IMR-90 (cell line): ENCODE results near the gene CDCP1. TPM values are rescaled to one million over a fixed set of nuclear protein-coding genes. Genes with fewer than 3 reads are reported as not detected.

ENCODE experiments used
- ATAC-seq: fragments of 200-7000 bp; cut with Tn5 transposase; 2 replicates; pipeline ENCODE4 v1.9.1; 2020; ENCODE audit warnings: low read depth, mild to moderate bottlenecking, moderate library complexity
- Bru-seq: library from RNA; stranded (reverse); fragments of 400-500 nt; gene quantifications from one replicate; lab custom pipeline; 2021; lab: Mats Ljungman, UMichigan
- BruChase-seq, 2 experiments: library from RNA; stranded (reverse); fragments of 400-500 nt; gene quantifications; one replicate each; lab custom pipeline; 2021; lab: Mats Ljungman, UMichigan
- BruUV-seq: library from RNA; stranded (reverse); fragments of 400-500 nt; replicated peaks from 2 replicates; lab custom pipeline; 2021; lab: Mats Ljungman, UMichigan
- CTCF ChIA-PET: fragments of 300-600 bp; formaldehyde crosslinking; extraction: SDS; loops from one replicate; lab custom pipeline; 2021; ENCODE audit warnings: antibody characterized with exemption; lab: Yijun Ruan, JAX
- POLR2A ChIA-PET: fragments of 300-600 bp; sonication (Branson Sonifier 250); formaldehyde crosslinking; loops from one replicate; lab custom pipeline; 2022; ENCODE audit warnings: antibody characterized with exemption; ENCODE audit not compliant: unreplicated experiment; lab: Charles Lee
- DNase-seq: peaks from one replicate; pipeline ENCODE4 v3.0.0; 2013
- H2AFZ ChIP-seq: replicated peaks from 2 replicates; pipeline ENCODE3; 2013; ENCODE audit warnings: low read length, mild to moderate bottlenecking; ENCODE audit not compliant: poor library complexity
- H2AK5ac ChIP-seq: 2 replicates; pipeline ENCODE4 v1.6.1; 2013; ENCODE audit warnings: low read depth, low read length, inconsistent platforms
- H2AK9ac ChIP-seq: replicated peaks from 2 replicates; pipeline ENCODE3; 2013; ENCODE audit warnings: mild to moderate bottlenecking, low read depth, low read length, moderate library complexity; ENCODE audit not compliant: poor library complexity
- H2BK120ac ChIP-seq: 2 replicates; pipeline ENCODE4 v1.6.1; 2013; ENCODE audit warnings: low read depth, low read length, inconsistent platforms
- H2BK15ac ChIP-seq: 3 replicates; pipeline ENCODE4 v1.6.1; 2013; ENCODE audit warnings: low read depth, low read length, inconsistent platforms
- H2BK20ac ChIP-seq: 2 replicates; pipeline ENCODE4 v1.6.1; 2013; ENCODE audit warnings: low read depth, mild to moderate bottlenecking, inconsistent platforms, low read length, moderate library complexity
- H2BK5ac ChIP-seq: 2 replicates; pipeline ENCODE4 v1.6.1; 2013; ENCODE audit warnings: mild to moderate bottlenecking, low read depth, low read length, inconsistent platforms; ENCODE audit not compliant: poor library complexity, severe bottlenecking
- H3K14ac ChIP-seq: replicated peaks from 2 replicates; pipeline ENCODE4 v1.6.1; 2013; ENCODE audit warnings: low read depth, low read length, inconsistent platforms
- H3K18ac ChIP-seq: 2 replicates; pipeline ENCODE4 v1.6.1; 2013; ENCODE audit warnings: low read depth, low read length, control low read depth
- H3K23ac ChIP-seq: 2 replicates; pipeline ENCODE4 v1.6.1; 2013; ENCODE audit warnings: low read depth, low read length, inconsistent platforms
- H3K27ac ChIP-seq: 2 replicates; pipeline ENCODE4 v1.5.1; 2013; ENCODE audit warnings: mild to moderate bottlenecking, control low read depth, low read length; ENCODE audit not compliant: insufficient read depth
- H3K27me3 ChIP-seq: 2 replicates; pipeline ENCODE4 v1.6.1; 2013; ENCODE audit warnings: low read length; ENCODE audit not compliant: control insufficient read depth, insufficient read depth
- H3K36me3 ChIP-seq: 2 replicates; pipeline ENCODE4 v1.6.1; 2013; ENCODE audit warnings: low read length, mixed read lengths; ENCODE audit not compliant: control insufficient read depth, insufficient read depth
- H3K4ac ChIP-seq: 2 replicates; pipeline ENCODE4 v1.6.1; 2013; ENCODE audit warnings: low read depth, low read length, inconsistent platforms
- H3K4me1 ChIP-seq: 2 replicates; pipeline ENCODE4 v1.6.1; 2013; ENCODE audit warnings: low read length, mixed read lengths; ENCODE audit not compliant: control insufficient read depth, insufficient read depth
- H3K4me2 ChIP-seq: 2 replicates; pipeline ENCODE4 v1.6.1; 2013; ENCODE audit warnings: low read depth, mild to moderate bottlenecking, control low read depth, low read length, moderate library complexity
- H3K4me3 ChIP-seq: 2 replicates; pipeline ENCODE4 v1.5.1; 2013; ENCODE audit warnings: low read depth, mild to moderate bottlenecking, control low read depth, low read length, moderate library complexity; ENCODE audit not compliant: insufficient read depth
- H3K56ac ChIP-seq: 2 replicates; pipeline ENCODE4 v1.6.1; 2013; ENCODE audit warnings: low read length, inconsistent platforms; ENCODE audit not compliant: insufficient read depth; ENCODE audit errors: extremely low read depth
- H3K79me1 ChIP-seq, 2 experiments: 2 replicates each; pipeline ENCODE4 v1.6.1; 2013; ENCODE audit warnings: low read length in 2 of 2, inconsistent platforms in 1 of 2, low read depth in 1 of 2
- H3K9ac ChIP-seq: 2 replicates; pipeline ENCODE4 v1.6.1; 2013; ENCODE audit warnings: low read depth, low read length, control low read depth
- H3K9me1 ChIP-seq: 2 replicates; pipeline ENCODE4 v1.6.1; 2013; ENCODE audit warnings: low read length, inconsistent platforms; ENCODE audit not compliant: insufficient read depth
- H3K9me3 ChIP-seq: 2 replicates; pipeline ENCODE4 v1.6.1; 2013; ENCODE audit warnings: low read length; ENCODE audit not compliant: control insufficient read depth, insufficient read depth
- H4K20me1 ChIP-seq: 2 replicates; pipeline ENCODE4 v1.6.1; 2013; ENCODE audit warnings: low read length, inconsistent platforms; ENCODE audit not compliant: insufficient read depth
- H4K5ac ChIP-seq: 2 replicates; pipeline ENCODE4 v1.6.1; 2013; ENCODE audit warnings: mild to moderate bottlenecking, low read depth, low read length, control low read depth
- H4K8ac ChIP-seq, 2 experiments: 2 replicates each; pipeline ENCODE4 v1.6.1; 2013; ENCODE audit warnings: low read depth in 2 of 2, low read length in 2 of 2, control low read depth in 1 of 2, inconsistent platforms in 1 of 2
- H4K91ac ChIP-seq: 2 replicates; pipeline ENCODE4 v1.6.1; 2013; ENCODE audit warnings: low read depth, low read length, inconsistent platforms; ENCODE audit not compliant: insufficient read depth
- BHLHE40 ChIP-seq: fragments of 150-350 bp; IDR thresholded peaks from 2 replicates; pipeline ENCODE4 v1.6.1; 2016; ENCODE audit warnings: mild to moderate bottlenecking, low read depth, low read length
- CEBPB ChIP-seq: IDR thresholded peaks from 2 replicates; pipeline ENCODE4 v1.6.1; 2012; ENCODE audit warnings: low read depth, low read length, improper control_type of control experiment
- MAFK ChIP-seq: IDR thresholded peaks from 2 replicates; pipeline ENCODE4 v1.6.1; 2012; ENCODE audit warnings: low read depth, low read length, improper control_type of control experiment
- NFE2L2 ChIP-seq: fragments of 150-350 bp; IDR thresholded peaks from 2 replicates; pipeline ENCODE4 v1.6.1; 2016; ENCODE audit warnings: low read depth, mild to moderate bottlenecking, low read length
- RCOR1 ChIP-seq: IDR thresholded peaks from 2 replicates; pipeline ENCODE4 v1.6.1; 2012; ENCODE audit warnings: mild to moderate bottlenecking, low read length, improper control_type of control experiment; ENCODE audit not compliant: insufficient replicate concordance
- WGBS, 2 experiments: methylation state at CpG; one replicate each; pipeline versions ENCODE4 v1.1.5 to v1.1.7; 2013; ENCODE audit warnings: missing lambda C conversion rate in 2 of 2; ENCODE audit not compliant: insufficient read length in 1 of 2; ENCODE audit errors: extremely low coverage in 2 of 2; 5-methylcytosine and 5-hydroxymethylcytosine counted together
- dilution Hi-C: fragments of 300-500 bp; cut with HindIII; formaldehyde crosslinking; loops from one replicate; pipeline ENCODE4 v1.14.3; 2018; ENCODE audit warnings: low sequenced_read_pairs; ENCODE audit not compliant: unreplicated experiment
- in situ Hi-C: fragments of 300-500 bp; cut with MboI; formaldehyde crosslinking; loops from 3 replicates; pipeline ENCODE4 v1.14.3; 2019; ENCODE audit warnings: low sequenced_read_pairs, inconsistent platforms, mixed read lengths
- intact Hi-C: fragments of 100-400 bp; cut with micrococcal nuclease; formaldehyde crosslinking; loops from 2 replicates; pipeline ENCODE4 v1.10.0; 2022
- long read RNA-seq: library from polyadenylated mRNA; unstranded; transcript quantifications from one replicate; pipeline ENCODE4 v2.0.0, GENCODE V29; 2021; ENCODE audit not compliant: unreplicated experiment
- polyA plus RNA-seq, 3 experiments: library from polyadenylated mRNA; depleted of rRNA; stranded (reverse); fragments of >200 nt; gene quantifications; 2 replicates each; pipeline ENCODE4 v1.2.3, GENCODE V29; 2012; ENCODE audit warnings: low replicate concordance in 1 of 3
- total RNA-seq: library from RNA; depleted of rRNA; stranded (reverse); fragments of >200 nt; gene quantifications from 2 replicates; pipeline ENCODE4 v1.2.3, GENCODE V29; 2012; rRNA removed

The CDCP1 gene
- total RNA-seq (2.5 TPM in 2 replicates), polyA plus RNA-seq (2012; rRNA removed) (3.1 and 3.8 TPM in 2 replicates), Bru-seq, nascent RNA (percentile 48 among the genes with signal in this experiment), BruChase-seq, experiment 1, labeled RNA remaining after a 6-hour chase (percentile 44 among the genes with signal in this experiment), BruChase-seq, experiment 2, labeled RNA remaining after a 2-hour chase (percentile 40 among the genes with signal in this experiment)
- polyA plus RNA-seq (2012; cell fraction: cytosol; rRNA removed) = 1.6 and 3.5 TPM in 2 replicates
- polyA plus RNA-seq (2012; cell fraction: nucleus; rRNA removed; ENCODE audit: low replicate concordance) = 1.5 and 3.9 TPM in 2 replicates
- long read RNA-seq, partial matches to known transcripts = 5 of 7 reads
- long read RNA-seq, other reads (novel, unspliced or antisense) = 2 of 7 reads

- Histone ChIP-seq H4K5ac (peak within 1 kb of the TSS; percentile 39), H3K4me2 (peak within 1 kb of the TSS; percentile 66), H3K23ac (peak within 1 kb of the TSS; percentile 90), H3K14ac (peak within 1 kb of the TSS; percentile 54), H2BK15ac (peak within 1 kb of the TSS; percentile 93), H2AFZ (peak within 1 kb of the TSS; percentile 93), H3K27ac (peak within 1 kb of the TSS; percentile 8), H3K4me1 (peaks cover 5% of the 10 kb centered on the region), H3K9me3 (peaks cover 2% of the 10 kb centered on the region), H3K56ac (no peak within 1 kb of the TSS), H3K9me1 (peaks cover 3% of the 10 kb centered on the region; the same call in 1 of the 2 replicates), H2BK20ac (peak within 1 kb of the TSS; percentile 50), H4K20me1 (no peaks in the 10 kb centered on the region), H2BK120ac (peak within 1 kb of the TSS; percentile 54), H3K79me1 (peaks cover 14 to 15% of the 10 kb centered on the region in 2 experiments; a peak in 3 of 4 replicates), H3K4ac (peak within 1 kb of the TSS; percentile 34), H3K18ac (peak within 1 kb of the TSS; percentile 14), H2AK5ac (peak within 1 kb of the TSS; percentile 69), H3K4me3 (peak within 1 kb of the TSS; percentile 46), H3K27me3 (peaks cover 9% of the 10 kb centered on the region; the same call in 1 of the 2 replicates), H2AK9ac (peak within 1 kb of the TSS; percentile 52), H4K8ac (peak within 1 kb of the TSS; percentile 79 to 91), H3K36me3 (no peaks in the 10 kb centered on the region), H4K91ac (peak within 1 kb of the TSS; percentile 83), H3K9ac (peak within 1 kb of the TSS; percentile 61), H2BK5ac (peak within 1 kb of the TSS; percentile 49)
- intact Hi-C loops (no loop called here), in situ Hi-C loops (no loop called here), dilution Hi-C loops (no loop called here)
- DNase-seq = no peak
- ATAC-seq = peak; percentile 56
- no TSS peak for BruUV-seq
- ChIA-PET POLR2A (no interaction called here), CTCF (no interaction called here)
- no peak for TF ChIP-seq CEBPB
- TF ChIP-seq BHLHE40 = peak; percentile 55; the same call in 1 of the 2 replicates
- no peak for TF ChIP-seq RCOR1
- TF ChIP-seq MAFK = no peak
- TF ChIP-seq NFE2L2 = no peak
- WGBS, 2 experiments = 1% methylated on average over 30 of the region's 92 CpGs; no CpG with 5 or more reads in 1 of the 2 experiments
These were observed at the start of gene CDCP1 for GRCh38 chr3:45145681-45146614. Gene CDCP1, minus strand, starts transcription at chr3:45146378. Its CDS starts 91 bp downstream, at chr3:45146287.
